NCI-H1436 (cell line): ENCODE results near the gene ERVK3-1.
"Not testable (repeated sequence)": the region's sequence is repeated elsewhere in the genome, so short reads cannot be mapped to it uniquely, and the experiment has no call there.

Experiments
- DNase-seq: peaks from one replicate; lab custom pipeline; 2025; lab: John Stamatoyannopoulos, UW

ERVK3-1 gene

DNA sequence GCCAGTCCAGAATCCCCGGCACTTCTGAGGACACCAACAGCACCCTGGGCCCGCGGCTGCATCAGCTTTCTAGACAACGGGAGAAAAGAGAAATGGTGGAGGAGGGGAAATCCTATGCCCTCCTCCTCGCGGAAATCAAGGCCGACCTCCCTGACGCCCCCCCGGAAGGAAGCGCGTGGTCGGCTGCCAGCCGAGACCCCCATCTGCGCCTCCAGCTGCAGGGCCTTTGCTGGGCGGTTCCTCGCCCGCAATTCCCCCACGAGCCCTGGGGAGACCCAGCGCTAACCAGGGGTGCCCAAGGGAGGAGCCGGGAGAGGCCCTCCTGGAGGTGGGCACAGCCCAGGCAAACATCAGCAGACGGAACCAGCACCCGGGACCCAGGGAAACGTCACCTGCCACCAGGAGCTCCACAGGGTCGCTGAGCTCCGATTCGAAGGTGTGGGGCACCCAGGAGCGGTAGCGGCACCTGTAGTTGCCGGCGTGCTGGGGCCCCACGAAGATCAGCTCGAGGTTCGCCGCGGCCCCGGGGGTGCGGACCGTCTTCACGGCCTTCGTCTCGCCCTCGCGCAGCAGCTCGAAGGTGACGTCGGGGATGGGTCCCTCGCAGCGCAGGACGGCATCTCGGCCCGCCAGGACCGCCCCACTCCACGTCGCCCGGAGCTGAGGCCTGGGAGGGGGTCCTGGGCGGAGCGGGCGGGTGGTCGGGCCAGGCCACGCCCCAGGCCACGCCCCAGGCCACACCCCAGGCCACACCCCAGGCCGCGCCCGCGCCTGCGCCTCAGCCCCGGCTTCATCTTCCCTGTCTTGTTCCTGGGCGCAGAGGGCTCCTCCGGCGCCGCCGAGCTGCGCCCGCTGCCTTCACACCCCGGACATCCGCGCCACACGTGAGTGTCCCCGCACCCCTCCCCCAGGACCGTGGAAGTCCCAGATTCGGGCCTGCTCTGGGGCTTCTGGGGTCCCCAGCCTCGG lies 42.1 kb downstream of the ERVK3-1 start:
- peak; percentile 90 for DNase-seq

DNA sequence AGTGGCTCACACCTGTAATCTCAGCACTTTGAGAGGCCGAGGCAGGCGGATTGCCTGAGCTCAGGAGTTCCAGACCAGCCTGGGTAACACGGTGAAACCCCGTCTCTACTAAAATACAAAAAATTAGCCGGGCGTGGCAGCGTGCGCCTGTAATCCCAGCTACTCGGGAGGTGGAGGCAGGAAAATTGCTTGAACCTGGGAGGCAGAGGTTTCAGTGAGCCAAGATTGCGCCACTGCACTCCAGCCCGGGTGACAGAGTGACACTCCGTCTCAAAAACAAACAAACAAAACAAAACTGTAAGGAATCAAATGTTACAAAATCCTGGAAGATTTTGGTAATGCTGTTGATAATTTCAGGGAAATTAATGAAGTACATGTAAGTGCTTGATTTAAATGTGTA lies 42.9 kb downstream of the ERVK3-1 start:
- not testable (repeated sequence) for DNase-seq

DNA sequence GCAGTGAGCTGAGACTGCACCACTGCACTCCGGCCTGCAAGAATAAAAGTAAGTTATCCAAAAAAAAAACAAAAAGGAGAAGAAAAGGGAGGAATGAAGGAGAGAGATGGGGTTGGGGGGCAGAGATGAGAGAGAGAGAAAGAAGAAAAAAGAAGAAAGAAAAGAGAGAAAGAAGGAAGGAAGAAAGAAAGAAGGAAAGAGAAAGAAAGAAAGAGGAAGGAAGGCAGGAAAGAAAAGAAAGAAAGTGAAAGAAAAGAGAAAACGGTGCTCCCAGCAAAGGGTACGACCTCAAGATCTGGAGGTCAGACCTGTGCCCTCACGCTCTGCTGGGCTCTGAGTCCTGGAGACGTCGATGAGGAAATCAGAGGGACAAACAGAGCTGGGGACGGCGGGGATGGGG lies 44.4 kb downstream of the ERVK3-1 start:
- no peak for DNase-seq

DNA sequence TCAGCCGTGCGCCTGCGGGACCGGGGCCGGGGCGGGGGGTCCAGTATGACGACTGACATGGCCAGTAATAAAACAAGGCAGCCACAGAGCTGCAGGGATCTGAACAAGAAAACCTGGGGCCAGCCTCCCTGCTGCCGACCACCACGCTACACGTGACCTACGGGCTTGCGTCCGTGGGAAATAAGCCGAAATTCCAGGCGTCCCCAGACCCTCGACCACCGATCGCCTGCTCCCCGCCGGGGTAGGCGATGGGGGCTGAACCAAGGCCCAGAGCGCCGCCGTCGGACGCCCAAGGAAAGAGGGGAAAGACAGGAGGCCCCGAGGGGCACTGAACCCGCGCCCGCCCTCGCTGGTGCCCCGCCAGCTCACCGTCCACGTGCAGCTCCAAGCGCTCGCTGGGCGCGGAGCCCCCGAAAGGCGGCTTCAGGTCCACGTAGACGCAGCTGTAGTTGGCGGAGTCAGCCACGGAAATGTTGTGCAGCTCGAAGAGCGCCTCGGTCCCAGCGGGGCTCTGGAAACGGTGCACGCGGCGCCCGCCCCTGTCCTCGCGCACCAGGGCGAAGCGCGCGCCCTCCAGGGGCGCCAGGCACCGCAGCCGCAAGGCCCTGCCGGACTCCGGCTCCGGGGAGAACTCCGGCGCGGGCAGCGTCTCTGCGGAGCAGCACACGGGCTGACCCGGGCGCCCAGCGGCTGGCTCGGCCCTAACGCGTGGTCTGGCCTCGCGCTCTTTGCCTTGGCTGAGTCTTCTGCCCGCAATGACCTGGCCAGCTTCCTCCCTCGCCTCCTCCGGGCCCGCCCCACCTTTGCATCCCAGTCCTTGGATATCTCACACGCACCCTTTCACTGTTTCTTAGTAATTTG lies 45.1 kb downstream of the ERVK3-1 start:
- DNase-seq = no peak

DNA sequence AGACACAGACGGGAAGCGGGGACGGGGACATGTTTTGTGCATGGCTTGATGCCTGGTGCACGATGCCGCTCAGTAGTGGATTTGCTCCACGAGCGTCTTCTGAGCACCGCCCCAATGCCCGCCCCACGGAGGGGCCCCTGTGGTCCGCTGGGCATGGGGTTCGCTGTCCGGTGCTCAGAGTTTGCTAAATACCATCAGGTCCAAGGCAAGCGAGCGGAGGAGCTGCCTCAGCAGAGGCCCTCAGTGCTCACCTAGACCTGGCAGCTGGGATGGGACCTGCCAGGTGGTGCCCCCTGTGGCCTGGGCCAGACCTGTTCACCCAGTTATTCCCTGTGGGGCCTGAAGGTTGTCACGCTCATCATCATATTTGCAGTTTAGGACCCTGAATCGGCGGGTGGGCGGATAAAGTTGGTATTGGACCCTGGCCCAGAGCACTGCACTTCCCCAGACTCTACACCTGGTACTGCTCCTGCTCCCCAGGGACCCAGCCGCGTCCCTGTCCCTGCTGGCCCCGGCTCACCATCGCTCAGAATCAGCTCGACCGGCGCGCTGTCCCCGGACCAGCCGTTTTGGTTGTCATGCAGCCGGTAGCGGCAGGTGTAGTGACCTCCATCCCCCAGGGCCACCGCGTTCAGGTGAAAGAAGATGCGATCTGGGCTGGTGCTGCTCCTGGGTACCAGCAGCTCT lies 45.8 kb downstream of the ERVK3-1 start:
- DNase-seq = no peak

- no peak for DNase-seq
Measured at GRCh38 chr19:58351558-58351878, 46.3 kb downstream of the ERVK3-1 start.

DNA sequence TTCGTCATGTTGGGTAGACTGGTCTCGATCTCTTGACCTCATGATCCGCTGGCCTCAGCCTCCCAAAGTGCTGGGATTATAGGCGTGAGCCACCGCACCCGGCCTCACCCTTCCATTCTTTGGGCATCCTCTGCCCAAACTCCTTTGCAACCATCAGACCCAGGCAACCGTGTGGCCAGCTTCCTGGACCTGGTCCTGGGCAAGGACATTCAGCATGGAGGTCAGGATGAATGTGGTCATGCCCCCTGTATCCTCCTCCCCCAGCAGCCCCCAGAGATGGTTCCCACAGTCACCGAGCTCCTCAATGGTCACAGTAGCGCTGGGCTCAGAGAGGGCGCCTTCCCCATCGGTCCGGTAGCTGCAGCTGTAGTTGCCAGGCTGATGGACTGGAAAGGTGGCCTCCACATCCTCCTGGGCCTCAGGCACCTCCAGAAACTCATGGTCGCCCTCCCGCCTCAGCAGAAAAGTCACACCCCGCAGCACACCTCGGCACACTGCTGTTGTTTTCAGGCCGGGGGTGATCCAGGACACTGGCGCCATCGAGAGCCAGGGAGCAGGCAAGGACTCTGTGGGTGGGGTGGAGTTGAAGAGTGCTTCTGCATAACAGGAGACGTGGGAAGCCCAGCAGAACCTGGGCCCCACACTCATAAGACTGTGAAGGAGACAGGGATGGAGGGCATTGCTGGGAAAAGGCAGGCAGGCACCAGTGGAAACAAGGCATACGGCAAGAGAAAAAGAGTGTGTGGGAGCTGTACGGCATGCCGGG lies 47.0 kb downstream of the ERVK3-1 start:
- no peak for DNase-seq

- no peak for DNase-seq
Measured at GRCh38 chr19:58352760-58353671, 47.8 kb downstream of the ERVK3-1 start, which contains the start of gene A1BG. A1BG (minus strand) TSS chr19:58353492; CDS start chr19:58353437, 55 bp downstream.

DNA sequence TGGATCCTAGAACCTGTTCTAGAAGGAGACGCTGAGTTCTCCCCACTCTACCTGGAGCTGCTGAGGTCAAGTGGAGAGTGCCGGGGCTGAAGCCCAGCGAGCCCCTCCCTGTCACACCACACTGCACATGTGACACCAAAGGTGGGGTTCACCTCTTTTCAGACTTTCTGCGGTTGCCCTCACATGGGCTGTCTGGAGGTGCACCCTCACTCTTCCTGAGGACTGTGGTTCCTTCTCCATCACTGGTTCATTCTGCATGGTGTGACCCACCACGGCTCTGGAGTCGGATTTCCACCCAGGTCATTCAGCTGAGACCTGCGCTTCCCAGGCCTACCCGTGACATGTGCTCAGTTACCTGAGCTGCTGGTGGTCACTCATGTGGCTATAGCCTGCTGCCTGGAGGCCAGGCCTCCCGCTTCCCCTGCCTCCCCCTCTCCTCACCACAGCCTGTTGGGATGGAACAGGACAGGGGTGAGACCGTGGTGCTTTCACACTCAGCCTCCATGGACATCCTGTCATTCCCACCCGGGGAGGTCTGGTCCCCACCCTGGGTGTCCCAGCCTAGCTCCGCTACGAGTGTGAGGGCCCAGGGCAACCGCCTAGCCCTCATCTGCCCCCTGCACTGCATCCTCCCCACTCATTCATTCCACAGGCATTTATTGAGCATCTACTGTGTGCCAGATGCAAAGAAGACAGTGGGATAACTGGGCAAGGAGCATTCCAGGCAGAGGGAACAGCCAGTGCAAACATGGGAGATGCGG lies 48.7 kb downstream of the ERVK3-1 start:
- DNase-seq = no peak

GRCh38 chr19:58354478-58355030 lies 49.4 kb downstream of the ERVK3-1 start:
- DNase-seq = no peak

GRCh38 chr19:58355215-58355796 lies 50.1 kb downstream of the ERVK3-1 start:
- DNase-seq = no peak

DNA sequence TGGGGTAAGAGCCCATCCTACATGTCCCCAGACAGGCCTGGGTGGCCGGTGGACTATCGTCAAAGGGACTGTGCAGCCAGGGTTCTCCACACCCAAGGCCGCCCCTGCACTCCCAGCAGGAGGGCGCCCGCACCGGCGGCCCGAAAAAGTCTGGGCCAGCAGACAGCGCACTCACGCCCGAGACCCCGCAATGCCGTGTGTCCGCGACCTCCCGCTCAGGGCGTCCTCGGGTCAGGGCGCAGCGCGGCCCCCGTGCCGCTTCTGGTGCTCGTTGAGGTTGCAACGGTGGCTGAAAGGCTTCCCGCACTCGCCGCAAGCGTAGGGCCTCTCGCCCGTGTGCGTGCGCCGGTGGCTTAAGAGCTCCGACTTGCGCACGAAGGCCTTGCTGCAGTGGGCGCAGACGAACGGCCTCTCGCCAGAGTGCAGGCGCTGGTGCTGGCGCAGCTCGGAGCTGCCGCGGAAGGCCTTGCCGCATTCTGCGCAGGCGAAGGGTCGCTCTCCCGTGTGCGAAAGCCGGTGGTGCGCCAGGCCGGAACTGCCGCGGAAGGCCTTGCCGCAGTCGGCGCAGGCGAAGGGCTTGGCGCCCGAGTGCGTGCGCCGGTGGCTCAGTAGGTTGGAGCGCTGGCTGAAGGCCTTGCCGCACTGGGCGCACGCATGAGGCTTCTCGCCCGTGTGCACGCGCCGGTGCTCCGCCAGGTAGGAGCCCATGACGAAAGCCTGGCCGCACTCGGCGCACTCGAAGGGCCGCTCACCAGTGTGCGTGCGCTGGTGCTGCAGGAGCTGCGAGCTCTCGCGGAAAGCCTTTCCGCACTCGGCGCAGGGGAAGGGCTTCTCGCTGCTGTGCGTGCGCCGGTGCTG lies 51.0 kb downstream of the ERVK3-1 start:
- no peak for DNase-seq

DNA sequence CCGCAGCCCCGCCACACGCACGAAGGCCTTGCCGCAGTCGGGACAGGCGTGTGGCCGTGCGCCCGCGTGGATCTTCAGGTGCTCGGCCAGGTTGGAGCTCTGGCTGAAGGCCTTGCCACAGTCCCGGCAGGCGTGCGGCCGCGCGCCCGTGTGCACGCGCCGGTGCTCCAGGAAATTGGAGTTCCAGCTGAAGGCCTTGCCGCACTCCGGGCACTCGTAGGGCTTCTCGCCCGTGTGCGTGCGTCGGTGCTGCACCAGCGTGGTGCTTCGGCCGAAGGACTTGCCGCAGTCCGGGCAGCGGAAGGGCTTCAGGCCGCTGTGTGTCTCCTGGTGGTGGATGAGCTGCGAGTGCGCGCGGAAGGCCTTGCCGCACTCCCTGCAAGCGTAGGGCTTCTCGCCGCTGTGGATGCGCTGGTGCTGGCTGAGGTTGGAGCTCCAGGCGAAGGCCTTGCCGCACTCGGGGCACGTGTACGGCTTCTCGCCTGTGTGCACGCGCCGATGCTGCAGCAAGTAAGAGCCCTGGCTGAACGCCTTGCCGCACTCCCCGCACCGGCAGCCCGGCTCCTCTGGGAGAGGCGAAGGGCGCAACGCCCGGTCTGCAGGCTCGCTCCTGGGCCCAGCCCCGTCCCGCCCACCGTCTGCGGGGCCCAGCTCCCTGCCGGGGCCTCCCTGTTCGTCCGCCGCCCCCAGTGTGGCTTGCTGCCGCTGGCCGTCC lies 51.7 kb downstream of the ERVK3-1 start:
- DNase-seq = no peak

- DNase-seq = no peak
Measured at GRCh38 chr19:58357481-58358145, 52.4 kb downstream of the ERVK3-1 start.

DNA sequence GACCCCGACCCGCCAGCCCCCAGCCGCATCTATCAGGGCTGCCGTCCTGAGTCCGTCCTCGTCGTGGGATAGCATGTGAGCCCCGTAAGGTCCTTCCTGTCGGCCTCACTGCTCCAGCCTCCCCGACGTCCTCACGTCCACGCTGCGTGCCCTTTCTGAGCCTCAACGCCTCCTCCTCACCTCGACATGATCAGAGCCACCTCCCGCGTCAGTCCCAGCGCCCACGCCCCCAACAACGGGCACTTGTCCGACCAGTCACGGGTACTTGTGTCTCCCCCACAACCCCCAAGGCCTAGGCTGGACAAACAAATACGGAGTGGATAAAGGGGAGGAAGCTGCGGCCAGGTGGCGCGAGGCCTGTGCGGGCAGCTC lies 56.7 kb downstream of the ERVK3-1 start:
- DNase-seq = no peak

- DNase-seq = peak; percentile 98
Measured at GRCh38 chr19:58362272-58362994, 57.3 kb downstream of the ERVK3-1 start, which contains the start of gene ZNF497. ZNF497 (minus strand) TSS chr19:58362751; CDS start chr19:58357635, 5,116 bp downstream.
